ENCODE data around the gene CFTR. TPM values are rescaled to one million over a fixed set of nuclear protein-coding genes. Genes with fewer than 3 reads are reported as not detected.

CFTR gene
- total RNA-seq, 1 experiment from 2014 or later = 0.72 TPM

GRCh38 chr7:117683430-117684175 is 203.8 kb downstream of the CFTR start (continued):
- TF ChIP-seq ZNF281 (CRISPR knock-in tag; IDR thresholded peaks at IDR 0.05) (no peak), KAT7 (CRISPR knock-in tag; IDR thresholded peaks at IDR 0.05; ENCODE audit: borderline replicate concordance) (no peak), FOXP1 (CRISPR knock-in tag; IDR thresholded peaks at IDR 0.05; ENCODE audit: borderline replicate concordance) (no peak), MAX (CRISPR knock-in tag; IDR thresholded peaks at IDR 0.05) (no peak), NR1H2 (CRISPR knock-in tag; IDR thresholded peaks at IDR 0.05) (no peak), PRDM15 (CRISPR knock-in tag; IDR thresholded peaks at IDR 0.05) (no peak), ESRRA (CRISPR knock-in tag; IDR thresholded peaks at IDR 0.05; ENCODE audit: borderline replicate concordance) (no peak), E2F1 (CRISPR knock-in tag; IDR thresholded peaks at IDR 0.05) (no peak), GRHL2 (CRISPR knock-in tag; IDR thresholded peaks at IDR 0.05; ENCODE audit: insufficient replicate concordance, severe bottlenecking) (no peak), USF1 (CRISPR knock-in tag; IDR thresholded peaks at IDR 0.05) (no peak)

GRCh38 chr7:117685795-117686194 is 206.0 kb downstream of the CFTR start:
- no peak overlapping the region for H3K27ac Mint-ChIP-seq
- ChIA-PET CTCF (interaction anchor here (1.2 to 1.4 kb wide), 2 partner anchors 11 to 16 kb away, joined by 3 read pairs; no protein-coding TSS in a partner anchor), POLR2A (interaction anchor here (0.7 kb wide), 1 partner anchor 57 kb away, joined by 3 read pairs; no protein-coding TSS in a partner anchor)
- no peak overlapping the region for H3K4me3 Mint-ChIP-seq
- H3K4me1 Mint-ChIP-seq = peaks cover 21% of the 10 kb centered on the region
- DNase-seq (ENCODE audit: low spot score) (no peak), ATAC-seq (no peak)
- H3K27me3 Mint-ChIP-seq (ENCODE audit: low read depth) = no peaks in the 10 kb centered on the region
- no peaks in the 10 kb centered on the region for H3K9me3 Mint-ChIP-seq
- no peaks in the 10 kb centered on the region for H3K36me3 Mint-ChIP-seq
- TF ChIP-seq PREB (CRISPR knock-in tag; IDR thresholded peaks at IDR 0.05; ENCODE audit: borderline replicate concordance) = no peak
- no peak for TF ChIP-seq AR (CRISPR knock-in tag; IDR thresholded peaks at IDR 0.05)
- TF ChIP-seq MYBL2 (CRISPR knock-in tag; IDR thresholded peaks at IDR 0.05) = no peak
- TF ChIP-seq ARID4B (CRISPR knock-in tag; IDR thresholded peaks at IDR 0.05; ENCODE audit: borderline replicate concordance) = no peak
- no peak for TF ChIP-seq ERG (CRISPR knock-in tag; IDR thresholded peaks at IDR 0.05)
